Adipocyte (in vitro differentiated cells): ENCODE data around the gene ZFX.

Experiments used
- DNase-seq: peaks from one replicate; pipeline ENCODE4 v3.0.0-alpha.2; 2015; ENCODE audit warnings: low read depth
- H3K27me3 ChIP-seq: replicated peaks from 2 replicates; pipeline ENCODE4 v1.7.0; 2013; ENCODE audit warnings: mild to moderate bottlenecking, low read length, moderate library complexity; ENCODE audit not compliant: control insufficient read depth, insufficient read depth
- H3K36me3 ChIP-seq: 2 replicates; pipeline ENCODE4 v1.7.0; 2013; ENCODE audit warnings: low read length, mild to moderate bottlenecking, moderate library complexity; ENCODE audit not compliant: control insufficient read depth, insufficient read depth, severe bottlenecking
- H3K4me1 ChIP-seq: 2 replicates; pipeline ENCODE4 v1.7.0; 2013; ENCODE audit warnings: mild to moderate bottlenecking, low read length, moderate library complexity; ENCODE audit not compliant: control insufficient read depth, insufficient read depth
- H3K4me3 ChIP-seq: 2 replicates; pipeline ENCODE4 v1.7.0; 2013; ENCODE audit warnings: mild to moderate bottlenecking, low read length, moderate library complexity
- H3K9ac ChIP-seq: 2 replicates; pipeline ENCODE4 v1.7.0; 2013; ENCODE audit warnings: mild to moderate bottlenecking, low read length, moderate library complexity
- H3K9me3 ChIP-seq: 2 replicates; pipeline ENCODE4 v1.7.0; 2013; ENCODE audit warnings: mild to moderate bottlenecking, low read length, moderate library complexity; ENCODE audit not compliant: control insufficient read depth

ZFX gene

GRCh38 chrX:24242649-24243175 is 93.2 kb downstream of the ZFX start:
- H3K9me3 ChIP-seq, result no peaks in the 10 kb centered on the region
- peaks cover 44% of the 10 kb centered on the region for H3K4me1 ChIP-seq
- peak; percentile 86 for DNase-seq
- H3K27me3 ChIP-seq, result peaks cover 4% of the 10 kb centered on the region
- H3K9ac ChIP-seq, result peak overlapping the region; percentile 64
- H3K36me3 ChIP-seq, result no peaks in the 10 kb centered on the region
- peak overlapping the region; percentile 48 for H3K4me3 ChIP-seq

- Histone ChIP-seq H3K4me1 (peaks cover 44% of the 10 kb centered on the region), H3K9me3 (no peaks in the 10 kb centered on the region), H3K9ac (peak overlapping the region; percentile 48), H3K4me3 (peak overlapping the region; percentile 48), H3K27me3 (no peaks in the 10 kb centered on the region), H3K36me3 (no peaks in the 10 kb centered on the region)
- DNase-seq, result no peak
Measured at GRCh38 chrX:24243188-24243587, 93.7 kb downstream of the ZFX start.

GRCh38 chrX:24243692-24244091 is 94.2 kb downstream of the ZFX start:
- Histone ChIP-seq H3K27me3 (no peaks in the 10 kb centered on the region), H3K4me3 (peak overlapping the region; percentile 48), H3K4me1 (peaks cover 44% of the 10 kb centered on the region), H3K36me3 (no peaks in the 10 kb centered on the region), H3K9me3 (no peaks in the 10 kb centered on the region), H3K9ac (peak overlapping the region; percentile 48)
- DNase-seq, result peak; percentile 82

- Histone ChIP-seq H3K9me3 (no peaks in the 10 kb centered on the region), H3K36me3 (no peaks in the 10 kb centered on the region), H3K9ac (no peak overlapping the region), H3K4me3 (no peak overlapping the region), H3K4me1 (peaks cover 44% of the 10 kb centered on the region), H3K27me3 (no peaks in the 10 kb centered on the region)
- peak; percentile 83 for DNase-seq
Measured at GRCh38 chrX:24245202-24245601, 95.7 kb downstream of the ZFX start.

- no peak for DNase-seq
- H3K9me3 ChIP-seq, result no peaks in the 10 kb centered on the region
- H3K27me3 ChIP-seq, result peaks cover 6% of the 10 kb centered on the region
- no peaks in the 10 kb centered on the region for H3K36me3 ChIP-seq
- H3K9ac ChIP-seq, result no peak overlapping the region
- H3K4me1 ChIP-seq, result peaks cover 33% of the 10 kb centered on the region
- H3K4me3 ChIP-seq, result no peak overlapping the region
Measured at GRCh38 chrX:24248042-24248441, 98.5 kb downstream of the ZFX start.

- Histone ChIP-seq H3K9ac (no peak overlapping the region), H3K36me3 (no peaks in the 10 kb centered on the region), H3K4me1 (no peaks in the 10 kb centered on the region), H3K9me3 (peaks cover 3% of the 10 kb centered on the region), H3K27me3 (peaks cover 9% of the 10 kb centered on the region), H3K4me3 (no peak overlapping the region)
- no peak for DNase-seq
Measured at GRCh38 chrX:24253030-24253429, 103.5 kb downstream of the ZFX start.

GRCh38 chrX:24253469-24253868 is 103.9 kb downstream of the ZFX start:
- Histone ChIP-seq H3K9me3 (peaks cover 3% of the 10 kb centered on the region), H3K9ac (no peak overlapping the region), H3K4me1 (no peaks in the 10 kb centered on the region), H3K4me3 (no peak overlapping the region), H3K27me3 (peaks cover 9% of the 10 kb centered on the region), H3K36me3 (no peaks in the 10 kb centered on the region)
- DNase-seq, result no peak

GRCh38 chrX:24257011-24257410 is 107.5 kb downstream of the ZFX start:
- Histone ChIP-seq H3K9me3 (peaks cover 3% of the 10 kb centered on the region), H3K4me1 (peaks cover 3% of the 10 kb centered on the region), H3K36me3 (no peaks in the 10 kb centered on the region), H3K27me3 (peaks cover 3% of the 10 kb centered on the region), H3K4me3 (no peak overlapping the region), H3K9ac (no peak overlapping the region)
- no peak for DNase-seq

GRCh38 chrX:24259544-24260240 is 110.2 kb downstream of the ZFX start:
- Histone ChIP-seq H3K27me3 (peaks cover 9% of the 10 kb centered on the region), H3K9me3 (peaks cover 3% of the 10 kb centered on the region), H3K4me1 (peaks cover 3% of the 10 kb centered on the region), H3K4me3 (no peak overlapping the region), H3K36me3 (no peaks in the 10 kb centered on the region), H3K9ac (no peak overlapping the region)
- DNase-seq, result peak; percentile 86

- DNase-seq, result no peak
- Histone ChIP-seq H3K4me1 (peaks cover 3% of the 10 kb centered on the region), H3K9me3 (peaks cover 3% of the 10 kb centered on the region), H3K9ac (peak overlapping the region; percentile 6), H3K27me3 (peaks cover 6% of the 10 kb centered on the region), H3K4me3 (no peak overlapping the region), H3K36me3 (no peaks in the 10 kb centered on the region)
Measured at GRCh38 chrX:24260842-24261550, 111.5 kb downstream of the ZFX start.

GRCh38 chrX:24262309-24262708 is 112.8 kb downstream of the ZFX start:
- DNase-seq, result no peak
- Histone ChIP-seq H3K9me3 (no peaks in the 10 kb centered on the region), H3K36me3 (no peaks in the 10 kb centered on the region), H3K4me3 (no peak overlapping the region), H3K9ac (no peak overlapping the region), H3K27me3 (peaks cover 6% of the 10 kb centered on the region), H3K4me1 (peaks cover 7% of the 10 kb centered on the region)
